Hepatocyte (in vitro differentiated cells): ENCODE results near the gene ZNF253. TPM values are rescaled to one million over a fixed set of nuclear protein-coding genes. Genes with fewer than 3 reads are reported as not detected.
"Not testable (repeated sequence)": the region's sequence is repeated elsewhere in the genome, so short reads cannot be mapped to it uniquely, and the experiment has no call there.

Source experiments
- DNase-seq: peaks from one replicate; pipeline ENCODE4 v3.0.0-alpha.2; 2016; ENCODE audit warnings: low spot score
- H2AFZ ChIP-seq: fragments of 200-600 bp; sonication (generic); 2 replicates; pipeline ENCODE4 v1.6.0; 2016; ENCODE audit warnings: antibody characterized with exemption, mild to moderate bottlenecking
- H3K27ac ChIP-seq: fragments of 200-600 bp; sonication (generic); 2 replicates; pipeline ENCODE4 v1.5.1; 2016; ENCODE audit warnings: mild to moderate bottlenecking
- H3K27me3 ChIP-seq: fragments of 200-600 bp; sonication (generic); 2 replicates; pipeline ENCODE4 v1.6.1; 2016
- H3K36me3 ChIP-seq: fragments of 200-600 bp; sonication (generic); replicated peaks from 2 replicates; pipeline ENCODE4 v1.5.1; 2016; ENCODE audit warnings: low read depth; ENCODE audit not compliant: insufficient read depth
- H3K4me1 ChIP-seq: fragments of 200-600 bp; sonication (generic); 2 replicates; pipeline ENCODE4 v1.5.1; 2016; ENCODE audit warnings: mild to moderate bottlenecking, moderate library complexity; ENCODE audit not compliant: insufficient read depth
- H3K4me2 ChIP-seq: fragments of 200-600 bp; sonication (generic); 2 replicates; pipeline ENCODE4 v1.6.0; 2016
- H3K4me3 ChIP-seq: fragments of 200-600 bp; sonication (generic); 2 replicates; pipeline ENCODE4 v1.5.1; 2016; ENCODE audit warnings: mild to moderate bottlenecking
- H3K79me2 ChIP-seq: fragments of 200-600 bp; sonication (generic); 2 replicates; pipeline ENCODE4 v1.6.0; 2017; ENCODE audit warnings: mild to moderate bottlenecking
- H3K9me2 ChIP-seq: fragments of 200-600 bp; sonication (generic); replicated peaks from 2 replicates; pipeline ENCODE4 v1.6.0; 2017; ENCODE audit warnings: mild to moderate bottlenecking; ENCODE audit not compliant: insufficient read depth
- H3K9me3 ChIP-seq: fragments of 200-600 bp; sonication (generic); 2 replicates; pipeline ENCODE4 v1.5.1; 2016; ENCODE audit warnings: low read depth, mild to moderate bottlenecking
- H4K20me1 ChIP-seq: fragments of 200-600 bp; sonication (generic); 2 replicates; pipeline ENCODE4 v1.6.0; 2016; ENCODE audit warnings: mild to moderate bottlenecking; ENCODE audit not compliant: insufficient read depth, poor library complexity, severe bottlenecking
- EZH2 ChIP-seq: fragments of 200-600 bp; sonication (generic); IDR thresholded peaks from 2 replicates; pipeline ENCODE4 v1.6.1; 2016; ENCODE audit warnings: antibody characterized with exemption, mild to moderate bottlenecking, borderline replicate concordance
- EZH2phosphoT487 ChIP-seq: fragments of 200-600 bp; sonication (generic); IDR thresholded peaks from one replicate; pipeline ENCODE4 v1.6.1; 2018; ENCODE audit warnings: antibody characterized with exemption, mild to moderate bottlenecking, low read depth, moderate library complexity; ENCODE audit not compliant: unreplicated experiment, severe bottlenecking
- WGBS: methylation state at CpG from one replicate; pipeline ENCODE4 v1.1.6; 2016; ENCODE audit warnings: low lambda C conversion rate; ENCODE audit errors: missing lambda C conversion rate; 5-methylcytosine and 5-hydroxymethylcytosine counted together
- polyA plus RNA-seq: library from polyadenylated mRNA; unstranded; fragments of >200 nt; fragmentation: Nextera tagmentation; extraction: Ambion mirVana; gene quantifications from 2 replicates; pipeline ENCODE4 v1.2.1, GENCODE V29; 2016
- total RNA-seq: library from RNA; depleted of rRNA; stranded (reverse); fragments of >200 nt; gene quantifications from 2 replicates; pipeline ENCODE4 v1.2.3, GENCODE V29; 2014
- TF ChIP-seq, protein P1 (sequence below): fragments of 200-600 bp; sonication (generic); IDR thresholded peaks from 2 replicates; pipeline ENCODE4 v1.5.1; 2016; ENCODE audit warnings: antibody characterized with exemption, mild to moderate bottlenecking; ENCODE audit not compliant: poor library complexity

Gene ZNF253
- total and polyA plus RNA-seq, 2 experiments from 2014 or later: 5.0 to 12.3 TPM

DNA sequence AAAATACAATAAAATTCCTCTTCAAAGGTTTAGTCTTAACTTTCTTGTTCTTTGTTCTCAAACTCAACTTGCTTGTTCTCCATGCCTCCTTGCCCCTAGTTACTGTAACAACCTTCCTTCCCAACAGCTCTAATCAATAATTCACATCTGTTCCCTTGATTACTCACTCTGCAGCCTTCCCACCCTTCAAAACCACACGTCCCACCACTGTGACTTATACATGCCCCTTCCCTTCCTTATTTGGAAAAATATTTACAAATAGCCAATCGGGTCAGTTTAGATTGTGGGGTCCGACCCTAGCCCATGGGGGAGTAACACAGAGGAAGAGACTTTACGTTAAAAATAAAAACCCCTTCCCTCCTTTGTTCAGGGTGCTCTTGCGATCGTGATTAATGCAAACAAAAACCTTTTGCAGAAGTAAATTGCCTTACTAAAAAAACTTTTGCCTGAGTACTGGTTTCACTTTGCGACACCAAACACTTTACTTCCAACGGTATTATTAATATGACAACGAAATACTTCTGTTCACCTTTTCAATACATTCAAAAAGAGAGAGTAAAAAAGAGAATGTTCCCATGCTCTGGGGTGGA is 34.6 kb downstream of the ZNF253 start:
- Histone ChIP-seq H3K36me3 (no peaks in the 10 kb centered on the region), H3K4me2 (peak overlapping the region; percentile 67), H3K9me3 (peaks cover 10% of the 10 kb centered on the region), H3K9me2 (no peaks in the 10 kb centered on the region), H3K27ac (peak overlapping the region; percentile 79), H3K27me3 (no peaks in the 10 kb centered on the region), H2AFZ (peak overlapping the region; percentile 28), H3K4me1 (no peaks in the 10 kb centered on the region), H4K20me1 (no peaks in the 10 kb centered on the region), H3K79me2 (peaks cover 33% of the 10 kb centered on the region), H3K4me3 (peak overlapping the region; percentile 6)
- TF ChIP-seq EZH2phosphoT487: no peak
- TF ChIP-seq EZH2: no peak
- TF ChIP-seq, protein P1, sequence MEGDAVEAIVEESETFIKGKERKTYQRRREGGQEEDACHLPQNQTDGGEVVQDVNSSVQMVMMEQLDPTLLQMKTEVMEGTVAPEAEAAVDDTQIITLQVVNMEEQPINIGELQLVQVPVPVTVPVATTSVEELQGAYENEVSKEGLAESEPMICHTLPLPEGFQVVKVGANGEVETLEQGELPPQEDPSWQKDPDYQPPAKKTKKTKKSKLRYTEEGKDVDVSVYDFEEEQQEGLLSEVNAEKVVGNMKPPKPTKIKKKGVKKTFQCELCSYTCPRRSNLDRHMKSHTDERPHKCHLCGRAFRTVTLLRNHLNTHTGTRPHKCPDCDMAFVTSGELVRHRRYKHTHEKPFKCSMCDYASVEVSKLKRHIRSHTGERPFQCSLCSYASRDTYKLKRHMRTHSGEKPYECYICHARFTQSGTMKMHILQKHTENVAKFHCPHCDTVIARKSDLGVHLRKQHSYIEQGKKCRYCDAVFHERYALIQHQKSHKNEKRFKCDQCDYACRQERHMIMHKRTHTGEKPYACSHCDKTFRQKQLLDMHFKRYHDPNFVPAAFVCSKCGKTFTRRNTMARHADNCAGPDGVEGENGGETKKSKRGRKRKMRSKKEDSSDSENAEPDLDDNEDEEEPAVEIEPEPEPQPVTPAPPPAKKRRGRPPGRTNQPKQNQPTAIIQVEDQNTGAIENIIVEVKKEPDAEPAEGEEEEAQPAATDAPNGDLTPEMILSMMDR: no peak
- WGBS: 3% methylated on average over 9 of the region's 9 CpGs
- DNase-seq: peak; percentile 17

DNA sequence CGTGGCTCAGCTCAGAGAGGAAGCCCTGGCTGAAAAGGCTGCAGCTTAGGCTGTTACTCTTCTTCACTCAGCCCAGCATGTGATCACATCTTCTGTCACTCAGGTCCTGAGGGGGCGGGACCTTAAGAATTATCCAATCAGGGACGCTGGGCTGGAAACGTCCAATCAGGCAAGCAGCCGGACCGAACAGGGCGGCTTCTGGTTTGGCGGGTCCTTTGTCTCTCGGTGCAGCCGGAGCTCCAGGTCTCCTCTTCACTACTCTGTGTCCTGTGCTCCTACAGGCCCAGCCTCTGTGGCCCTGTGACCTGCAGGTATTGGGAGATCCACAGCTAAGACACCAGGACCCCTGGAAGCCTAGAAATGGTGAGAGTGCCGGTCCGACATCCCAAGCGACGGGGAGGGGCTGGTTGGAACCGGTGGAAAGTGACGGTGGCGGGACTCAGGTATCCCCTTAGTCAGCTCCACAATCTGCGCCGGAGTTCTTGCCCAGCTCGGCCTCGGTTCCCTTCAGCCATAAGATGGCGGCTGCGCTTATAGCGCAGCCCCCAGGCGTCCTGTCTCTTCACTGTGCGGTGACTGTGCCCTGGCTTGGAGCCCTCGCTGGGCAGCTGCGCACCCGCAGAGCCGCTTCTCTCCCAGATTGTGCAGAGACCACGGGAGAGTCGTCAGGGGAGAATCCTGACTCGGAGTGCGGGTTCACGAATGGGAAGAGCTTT is 35.2 kb downstream of the ZNF253 start, which contains the start of gene ZNF93:
Gene ZNF93, plus strand, starts transcription at position 218 of the 716 bp plus-strand sequence. Its CDS starts 143 bp downstream, at position 361.
- Histone ChIP-seq H3K27me3 (no peaks in the 10 kb centered on the region), H3K9me2 (no peaks in the 10 kb centered on the region), H3K9me3 (peaks cover 4% of the 10 kb centered on the region), H3K36me3 (no peaks in the 10 kb centered on the region), H3K4me1 (no peaks in the 10 kb centered on the region), H4K20me1 (no peaks in the 10 kb centered on the region), H3K27ac (peak within 1 kb of the TSS; percentile 96), H3K4me2 (peak within 1 kb of the TSS; percentile 87), H3K79me2 (peaks cover 39% of the 10 kb centered on the region), H2AFZ (peak within 1 kb of the TSS; percentile 94), H3K4me3 (peak within 1 kb of the TSS; percentile 44)
- 1% methylated on average over 35 of the region's 35 CpGs for WGBS
- TF ChIP-seq EZH2phosphoT487 (no peak), EZH2 (no peak)
- TF ChIP-seq, protein P1: no peak
- DNase-seq: peak; percentile 97

GRCh38 chr19:19907551-19907950 is 41.9 kb downstream of the ZNF253 start:
- WGBS: 77% methylated on average over 3 of the region's 3 CpGs
- H2AFZ ChIP-seq, H3K27ac ChIP-seq, DNase-seq, H3K4me2 ChIP-seq, H3K4me1 ChIP-seq, H3K9me2 ChIP-seq, H3K36me3 ChIP-seq, H3K27me3 ChIP-seq, H3K9me3 ChIP-seq, H3K4me3 ChIP-seq, H4K20me1 ChIP-seq: not testable (repeated sequence)
- H3K79me2 ChIP-seq: peaks cover 92% of the 10 kb centered on the region

- Histone ChIP-seq H4K20me1 (no peaks in the 10 kb centered on the region), H3K27ac (no peak overlapping the region), H3K4me1 (no peaks in the 10 kb centered on the region), H3K9me3 (peaks cover 6% of the 10 kb centered on the region), H3K79me2 (peaks cover 94% of the 10 kb centered on the region), H3K4me3 (no peak overlapping the region), H3K9me2 (no peaks in the 10 kb centered on the region), H3K27me3 (no peaks in the 10 kb centered on the region), H3K4me2 (no peak overlapping the region), H3K36me3 (peaks cover 6% of the 10 kb centered on the region), H2AFZ (no peak overlapping the region)
- TF ChIP-seq EZH2 (no peak), EZH2phosphoT487 (no peak)
- TF ChIP-seq, protein P1: no peak
- WGBS: 95% methylated on average over 2 of the region's 2 CpGs
- DNase-seq: no peak
These were observed 44.0 kb downstream of the ZNF253 start for GRCh38 chr19:19909654-19910053.
